GM12878 (cell line): ENCODE results near the gene HIVEP2. TPM values are rescaled to one million over a fixed set of nuclear protein-coding genes. Genes with fewer than 3 reads are reported as not detected.

ENCODE experiments used
- ATAC-seq: fragments of 200-7000 bp; cut with Tn5 transposase; 3 replicates; pipeline ENCODE4 v1.9.1; 2020; ENCODE audit warnings: mild to moderate bottlenecking, moderate library complexity
- BruUV-seq: library from RNA; stranded (reverse); fragments of 400-500 nt; replicated peaks from 2 replicates; lab custom pipeline; 2021; lab: Mats Ljungman, UMichigan
- CTCF ChIA-PET: fragments of 300-600 bp; sonication (Branson Sonifier 250); formaldehyde crosslinking; extraction: SDS; loops from one replicate; lab custom pipeline; 2021; ENCODE audit warnings: inconsistent platforms; lab: Yijun Ruan, JAX
- POLR2A ChIA-PET: fragments of 350-600 bp; formaldehyde crosslinking; extraction: SDS; loops from one replicate; lab custom pipeline; 2021; ENCODE audit warnings: inconsistent platforms; lab: Charles Lee
- RAD21 ChIA-PET: fragments of 300-600 bp; sonication (Branson Sonifier 250); formaldehyde crosslinking; loops from one replicate; lab custom pipeline; 2023; ENCODE audit warnings: antibody characterized with exemption; ENCODE audit not compliant: unreplicated experiment; lab: Charles Lee
- SMC1A ChIA-PET: fragments of 300-600 bp; sonication (Branson Sonifier 250); formaldehyde crosslinking; loops from one replicate; lab custom pipeline; 2023; ENCODE audit not compliant: unreplicated experiment, uncharacterized antibody; lab: Charles Lee
- DNase-seq: peaks from one replicate; pipeline ENCODE4 v3.0.0-alpha.2; 2011; ENCODE audit warnings: low read depth, low spot score
- FAIRE-seq: peaks from 3 replicates; lab custom pipeline; 2011; peaks lifted over from hg19 to GRCh38; lab: Jason Lieb, UNC
- H2AFZ ChIP-seq: 2 replicates; pipeline ENCODE4 v1.6.0; 2011; ENCODE audit warnings: low read depth, low read length, control low read depth; ENCODE audit not compliant: control insufficient read depth
- H3K27ac ChIP-seq: 2 replicates; pipeline ENCODE4 v1.5.1; 2011; ENCODE audit warnings: control low read depth; ENCODE audit not compliant: control insufficient read depth, insufficient read depth
- H3K27me3 ChIP-seq, 2 experiments: replicated peaks in 1 of 2; 2 replicates each; pipeline versions ENCODE4 v1.6.0 to v1.6.1; 2011; ENCODE audit warnings: low read length in 1 of 2; ENCODE audit not compliant: control insufficient read depth in 2 of 2, insufficient read depth in 2 of 2
- H3K36me3 ChIP-seq, 2 experiments: 2 replicates each; pipeline ENCODE4 v1.5.1; 2011; ENCODE audit warnings: low read length in 1 of 2; ENCODE audit not compliant: control insufficient read depth in 2 of 2, insufficient read depth in 2 of 2
- H3K4me1 ChIP-seq: 2 replicates; pipeline ENCODE4 v1.6.1; 2011; ENCODE audit warnings: mild to moderate bottlenecking, low read length, moderate library complexity, mixed read lengths; ENCODE audit not compliant: control insufficient read depth, insufficient read depth
- H3K4me2 ChIP-seq: 2 replicates; pipeline ENCODE4 v1.6.0; 2011; ENCODE audit warnings: control low read depth; ENCODE audit not compliant: control insufficient read depth, insufficient read depth
- H3K4me3 ChIP-seq: fragments of 200-600 bp; sonication (generic); 2 replicates; pipeline ENCODE4 v1.5.1; 2016
- H3K79me2 ChIP-seq: 2 replicates; pipeline ENCODE4 v1.6.0; 2011; ENCODE audit warnings: low read length; ENCODE audit not compliant: control insufficient read depth, insufficient read depth
- H3K9ac ChIP-seq: 2 replicates; pipeline ENCODE4 v1.8.0; 2011; ENCODE audit warnings: low read length, control low read depth, mixed read lengths; ENCODE audit not compliant: control insufficient read depth, insufficient read depth
- H3K9me3 ChIP-seq: replicated peaks from 3 replicates; pipeline ENCODE4 v1.5.1; 2011; ENCODE audit warnings: mild to moderate bottlenecking, low read length; ENCODE audit not compliant: control insufficient read depth, insufficient read depth
- H4K20me1 ChIP-seq: 2 replicates; pipeline ENCODE4 v1.6.0; 2011; ENCODE audit not compliant: control insufficient read depth, insufficient read depth
- BCL3 ChIP-seq: IDR thresholded peaks from 2 replicates; pipeline ENCODE4 v1.6.1; 2011; ENCODE audit warnings: borderline replicate concordance, low read depth, mild to moderate bottlenecking, moderate library complexity, low read length; ENCODE audit not compliant: insufficient read depth, poor library complexity, severe bottlenecking
- CBX5 ChIP-seq: sonication (generic); IDR thresholded peaks from 2 replicates; pipeline ENCODE4 v1.6.1; 2016; ENCODE audit warnings: low read depth, moderate library complexity, mild to moderate bottlenecking, inconsistent platforms
- CHD1 ChIP-seq: IDR thresholded peaks from 2 replicates; pipeline ENCODE4 v1.6.1; 2012; ENCODE audit warnings: low read depth, low read length, improper control_type of control experiment
- HDAC2 ChIP-seq: fragments of 200-600 bp; sonication (generic); IDR thresholded peaks from 2 replicates; pipeline ENCODE4 v1.6.1; 2017
- SIX5 ChIP-seq: IDR thresholded peaks from 2 replicates; pipeline ENCODE4 v1.6.1; 2011; ENCODE audit warnings: mild to moderate bottlenecking, low read depth, low read length, moderate library complexity; ENCODE audit not compliant: severe bottlenecking
- WGBS: methylation state at CpG from one replicate; pipeline ENCODE4 v1.1.6; 2016; ENCODE audit warnings: low lambda C conversion rate; ENCODE audit not compliant: insufficient replicate concordance, insufficient coverage; ENCODE audit errors: missing lambda C conversion rate; 5-methylcytosine and 5-hydroxymethylcytosine counted together
- in situ Hi-C: fragments of 300-500 bp; cut with MboI; formaldehyde crosslinking; loops from 9 replicates; pipeline ENCODE4 v1.14.3; 2018; ENCODE audit warnings: mixed read lengths
- intact Hi-C: fragments of 100-400 bp; cut with micrococcal nuclease; formaldehyde crosslinking; loops from one replicate; pipeline ENCODE4 v1.14.2; 2022; ENCODE audit not compliant: unreplicated experiment
- polyA plus RNA-seq, 11 experiments: library from polyadenylated mRNA; depleted of rRNA in 4 of 11; unstranded in 6 of 11; stranded (reverse) in 5 of 11; fragments of >200 nt; fragmentation: Nextera tagmentation in 4 of 11; fragmentation: Illumina TruSeq in 1 of 11; extraction: Ambion mirVana in 4 of 11; extraction: Trizol in 1 of 11; gene quantifications; 1 replicate in 1 of 11; 2 replicates in 10 of 11; pipeline versions ENCODE4 v1.2.1 to v1.2.3, GENCODE V29; 2011 to 2016; ENCODE audit warnings: inconsistent platforms in 2 of 11, missing spikeins in 2 of 11, low read depth in 1 of 11
- total RNA-seq, 4 experiments: library from RNA; depleted of rRNA in 3 of 4; stranded (reverse); fragments of >200 nt in 3 of 4; fragmentation: Illumina TruSeq in 1 of 4; extraction: Trizol in 1 of 4; gene quantifications; 2 replicates each; pipeline versions ENCODE4 v1.2.1 to v1.2.3, GENCODE V29; 2013 to 2021

Gene HIVEP2
- total and polyA plus RNA-seq, 10 of the 15 experiments (the other 5 are each of a cell fraction or from before 2014, with no cell fraction given), result 1.2 to 15.7 (median 10.2) TPM

- no TSS peak for BruUV-seq
- H2AFZ ChIP-seq, result no peak overlapping the region
- no peak for FAIRE-seq
- 78% methylated on average over 3 of the region's 3 CpGs for WGBS
- no peak overlapping the region for H3K27ac ChIP-seq
- no peaks in the 10 kb centered on the region for H3K4me1 ChIP-seq
- ChIA-PET POLR2A (interaction anchor here (1.2 to 1.3 kb wide), 2 partner anchors 16 kb away, joined by 3 to 7 read pairs; no protein-coding TSS in a partner anchor), RAD21 (interaction anchor here (1.2 to 2.0 kb wide), 6 partner anchors 12 to 137 kb away, joined by 3 to 7 read pairs (median 4); no protein-coding TSS in a partner anchor), CTCF (interaction anchor here (0.7 to 4.1 kb wide), 12 partner anchors 8 to 677 kb away, joined by 3 to 29 read pairs (median 4); no protein-coding TSS in a partner anchor)
- DNase-seq, result no peak
- intact Hi-C loops, result loop anchor here (10.0 kb wide), 1 partner anchor 275 kb away; no protein-coding TSS in a partner anchor
- no peaks in the 10 kb centered on the region for H3K27me3 ChIP-seq
- H3K9ac ChIP-seq, result no peak overlapping the region
- no peaks in the 10 kb centered on the region for H4K20me1 ChIP-seq
- TF ChIP-seq HDAC2 (no peak), SIX5 (no peak), BCL3 (no peak), CHD1 (no peak), CBX5 (no peak)
- TF ChIP-seq, all 136 proteins: peak for 0
- ATAC-seq, result no peak
- in situ Hi-C loops, result no loop called here
- Histone ChIP-seq H3K9me3 (no peaks in the 10 kb centered on the region), H3K4me3 (no peak overlapping the region), H3K4me2 (no peak overlapping the region), H3K36me3 (peaks cover 6 to 8% of the 10 kb centered on the region in 2 experiments; a peak in 2 of 4 replicates), H3K79me2 (no peaks in the 10 kb centered on the region)
- SMC1A ChIA-PET, result interaction anchor here (0.7 to 6.6 kb wide), 21 partner anchors 13 to 290 kb away, joined by 3 to 33 read pairs (median 6); no protein-coding TSS in a partner anchor
Measured at GRCh38 chr6:142749556-142749955, 195.4 kb downstream of the HIVEP2 start.
